ENCODE data around the gene APOA5.

Gene APOA5

DNA sequence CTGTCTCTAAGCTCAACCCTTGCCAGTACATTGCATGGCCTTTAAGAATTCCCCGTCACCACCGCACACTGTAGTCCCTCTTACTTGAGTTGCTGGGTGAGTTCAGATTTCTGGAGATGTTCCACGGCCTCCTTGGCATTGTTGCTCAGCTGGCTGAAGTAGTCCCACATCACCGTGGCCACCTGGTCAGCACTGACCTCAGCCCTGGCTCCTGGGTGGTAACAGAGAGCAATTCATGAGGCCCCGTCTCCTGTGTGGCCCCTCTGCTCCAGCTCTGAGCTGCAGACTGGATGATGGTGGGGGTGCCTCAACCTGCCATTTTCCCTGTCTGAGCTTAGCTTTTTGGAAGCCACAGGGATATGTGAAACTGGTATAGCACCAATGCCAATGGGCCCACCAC, 30.9 kb upstream of the APOA5 start:
- Histone ChIP-seq H3K4me3 (ENCODE audit: severe bottlenecking) (no peak overlapping the region), H3K27me3 (ENCODE audit: insufficient read depth, poor library complexity, severe bottlenecking) (no peaks in the 10 kb centered on the region), H3K9me3 (ENCODE audit: severe bottlenecking) (no peaks in the 10 kb centered on the region), H3K36me3 (ENCODE audit: low read depth) (no peaks in the 10 kb centered on the region), H3K4me1 (ENCODE audit: insufficient read depth, poor library complexity, severe bottlenecking) (no peaks in the 10 kb centered on the region), H3K27ac (ENCODE audit: poor library complexity, severe bottlenecking) (no peak overlapping the region)
- no peak for ATAC-seq (ENCODE audit: low read depth)
- no peak for DNase-seq (ENCODE audit: low spot score)
- TF ChIP-seq, protein P1, sequence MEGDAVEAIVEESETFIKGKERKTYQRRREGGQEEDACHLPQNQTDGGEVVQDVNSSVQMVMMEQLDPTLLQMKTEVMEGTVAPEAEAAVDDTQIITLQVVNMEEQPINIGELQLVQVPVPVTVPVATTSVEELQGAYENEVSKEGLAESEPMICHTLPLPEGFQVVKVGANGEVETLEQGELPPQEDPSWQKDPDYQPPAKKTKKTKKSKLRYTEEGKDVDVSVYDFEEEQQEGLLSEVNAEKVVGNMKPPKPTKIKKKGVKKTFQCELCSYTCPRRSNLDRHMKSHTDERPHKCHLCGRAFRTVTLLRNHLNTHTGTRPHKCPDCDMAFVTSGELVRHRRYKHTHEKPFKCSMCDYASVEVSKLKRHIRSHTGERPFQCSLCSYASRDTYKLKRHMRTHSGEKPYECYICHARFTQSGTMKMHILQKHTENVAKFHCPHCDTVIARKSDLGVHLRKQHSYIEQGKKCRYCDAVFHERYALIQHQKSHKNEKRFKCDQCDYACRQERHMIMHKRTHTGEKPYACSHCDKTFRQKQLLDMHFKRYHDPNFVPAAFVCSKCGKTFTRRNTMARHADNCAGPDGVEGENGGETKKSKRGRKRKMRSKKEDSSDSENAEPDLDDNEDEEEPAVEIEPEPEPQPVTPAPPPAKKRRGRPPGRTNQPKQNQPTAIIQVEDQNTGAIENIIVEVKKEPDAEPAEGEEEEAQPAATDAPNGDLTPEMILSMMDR (IDR thresholded peaks at IDR 0.05; ENCODE audit: poor library complexity, severe bottlenecking) = no peak

DNA sequence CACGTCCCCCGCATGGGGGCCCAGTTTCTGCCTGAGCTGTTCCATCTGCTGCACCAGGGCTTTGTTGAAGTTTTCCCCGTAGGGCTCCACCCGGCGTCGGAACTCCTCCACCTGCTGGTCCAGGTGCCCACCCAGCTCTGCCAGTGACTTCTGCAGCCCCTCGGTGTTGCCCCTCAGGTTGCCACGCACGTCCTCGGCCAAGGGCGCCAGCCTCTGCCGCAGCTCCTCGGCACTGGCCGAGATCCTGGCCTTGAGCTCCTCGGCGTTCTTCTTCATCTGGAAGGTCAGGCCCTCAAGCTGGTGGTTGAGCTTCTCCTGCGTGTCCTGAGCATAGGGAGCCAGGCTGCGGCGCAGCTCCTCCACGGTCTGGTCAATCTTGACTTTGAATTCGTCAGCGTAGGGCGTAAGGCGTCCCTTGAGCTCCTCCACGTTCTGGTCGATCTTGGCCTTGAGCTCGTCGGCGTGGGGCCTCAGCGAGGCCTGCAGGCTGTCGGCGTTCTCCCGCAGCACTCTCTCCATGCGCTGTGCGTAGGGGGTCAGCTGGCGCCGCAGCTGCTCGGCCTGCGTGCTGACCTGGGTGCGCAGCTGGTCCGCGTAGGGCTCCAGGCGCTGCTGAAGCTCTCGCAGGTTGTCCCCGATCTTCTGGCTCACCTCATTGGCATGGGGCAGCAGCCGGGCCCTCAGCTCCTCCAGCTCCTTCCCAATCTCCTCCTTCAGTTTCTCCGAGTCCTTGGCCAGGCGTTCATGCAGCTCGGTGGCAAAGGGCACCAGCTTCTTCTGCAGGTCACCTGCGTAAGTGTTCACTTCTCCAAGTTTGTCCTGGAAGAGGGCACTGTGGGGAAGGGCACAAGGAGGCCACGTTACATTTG, 29.6 kb upstream of the APOA5 start:
- DNase-seq (ENCODE audit: low spot score) (no peak), ATAC-seq (ENCODE audit: low read depth) (no peak)
- Histone ChIP-seq H3K4me3 (ENCODE audit: severe bottlenecking) (no peak overlapping the region), H3K27me3 (ENCODE audit: insufficient read depth, poor library complexity, severe bottlenecking) (no peaks in the 10 kb centered on the region), H3K9me3 (ENCODE audit: severe bottlenecking) (no peaks in the 10 kb centered on the region), H3K4me1 (ENCODE audit: insufficient read depth, poor library complexity, severe bottlenecking) (no peaks in the 10 kb centered on the region), H3K27ac (ENCODE audit: poor library complexity, severe bottlenecking) (no peak overlapping the region), H3K36me3 (ENCODE audit: low read depth) (no peaks in the 10 kb centered on the region)
- TF ChIP-seq, protein P1 (IDR thresholded peaks at IDR 0.05; ENCODE audit: poor library complexity, severe bottlenecking) = no peak

DNA sequence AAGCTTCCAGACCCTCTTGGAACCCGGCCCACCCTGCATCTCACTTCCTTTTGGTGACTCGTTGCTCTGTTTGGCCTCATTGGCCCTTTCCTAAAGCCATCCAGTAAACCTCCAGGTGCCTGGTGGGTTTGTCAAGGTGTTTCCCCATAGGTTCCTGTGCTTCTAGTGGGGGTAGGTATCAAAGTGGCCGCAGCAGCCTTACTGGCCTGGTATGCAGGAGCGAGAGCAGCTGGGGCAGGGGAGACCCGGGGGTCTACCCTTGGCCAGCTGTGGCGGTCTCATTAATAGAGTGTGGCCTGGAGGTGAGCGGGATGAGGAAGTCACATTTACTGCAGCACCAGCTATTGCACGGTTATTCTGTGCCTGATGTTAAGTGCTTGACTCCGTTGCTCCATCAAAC, 27.4 kb upstream of the APOA5 start:
- H3K4me1 ChIP-seq (ENCODE audit: insufficient read depth, poor library complexity, severe bottlenecking) = no peaks in the 10 kb centered on the region
- no peak overlapping the region for H3K27ac ChIP-seq (ENCODE audit: poor library complexity, severe bottlenecking)
- no peak for ATAC-seq (ENCODE audit: low read depth)
- H3K9me3 ChIP-seq (ENCODE audit: severe bottlenecking) = no peaks in the 10 kb centered on the region
- H3K27me3 ChIP-seq (ENCODE audit: insufficient read depth, poor library complexity, severe bottlenecking) = no peaks in the 10 kb centered on the region
- H3K4me3 ChIP-seq (ENCODE audit: severe bottlenecking) = no peak overlapping the region
- no peaks in the 10 kb centered on the region for H3K36me3 ChIP-seq (ENCODE audit: low read depth)
- no peak for DNase-seq (ENCODE audit: low spot score)
- TF ChIP-seq, protein P1 (IDR thresholded peaks at IDR 0.05; ENCODE audit: poor library complexity, severe bottlenecking) = no peak

DNA sequence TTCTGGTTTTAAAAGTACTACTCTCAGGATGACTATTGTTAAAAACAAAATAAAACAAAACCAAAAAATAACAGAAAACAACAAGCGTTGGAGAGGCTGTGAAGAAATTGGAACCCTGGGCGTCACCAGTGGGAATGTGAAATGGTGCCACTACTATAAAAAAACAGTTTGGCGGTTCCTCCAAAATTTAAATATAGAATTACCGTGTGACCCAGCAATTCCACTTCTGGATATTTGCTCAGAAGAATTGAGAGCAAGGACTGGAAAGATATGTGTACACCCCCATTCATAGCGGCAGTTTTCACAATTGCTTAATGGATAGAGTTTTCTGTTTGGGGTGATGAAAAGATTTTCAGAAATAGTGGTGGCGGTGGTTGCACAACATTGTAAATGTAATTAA, 22.8 kb upstream of the APOA5 start:
- Histone ChIP-seq H3K9me3 (ENCODE audit: severe bottlenecking) (peaks cover 2% of the 10 kb centered on the region), H3K4me1 (ENCODE audit: insufficient read depth, poor library complexity, severe bottlenecking) (no peaks in the 10 kb centered on the region), H3K36me3 (ENCODE audit: low read depth) (no peaks in the 10 kb centered on the region), H3K27me3 (ENCODE audit: insufficient read depth, poor library complexity, severe bottlenecking) (no peaks in the 10 kb centered on the region), H3K4me3 (ENCODE audit: severe bottlenecking) (no peak overlapping the region), H3K27ac (ENCODE audit: poor library complexity, severe bottlenecking) (no peak overlapping the region)
- DNase-seq (ENCODE audit: low spot score) (no peak), ATAC-seq (ENCODE audit: low read depth) (no peak)
- TF ChIP-seq, protein P1 (IDR thresholded peaks at IDR 0.05; ENCODE audit: poor library complexity, severe bottlenecking) = no peak

Measured in RWPE2 (cell line).